Testis (tissue), 3 donors: Measurements from ENCODE around the gene KLK8. TPM values are rescaled to one million over a fixed set of nuclear protein-coding genes. Genes with fewer than 3 reads are reported as not detected.

Experiments
- DNase-seq: peaks from one replicate; pipeline ENCODE4 v3.0.0-alpha.2; 2019
- H3K27ac ChIP-seq, 2 donors: fragments of 200-600 bp; sonication (generic); one replicate each; pipeline ENCODE4 v1.5.1; 2019
- H3K27me3 ChIP-seq: fragments of 200-600 bp; sonication (generic); one replicate; pipeline ENCODE4 v1.5.1; 2019
- H3K36me3 ChIP-seq: fragments of 200-600 bp; sonication (generic); one replicate; pipeline ENCODE4 v1.5.1; 2017; ENCODE audit warnings: low read depth; ENCODE audit errors: missing control alignments
- H3K4me1 ChIP-seq: fragments of 200-600 bp; sonication (generic); one replicate; pipeline ENCODE4 v1.5.1; 2019
- H3K4me3 ChIP-seq, 2 donors: fragments of 200-600 bp; sonication (generic); one replicate each; pipeline ENCODE4 v1.5.1; 2017 to 2019
- H3K9me3 ChIP-seq: fragments of 200-600 bp; sonication (generic); one replicate; pipeline ENCODE4 v1.5.1; 2017
- POLR2A ChIP-seq: fragments of 450-650 bp; IDR thresholded peaks from one replicate; pipeline ENCODE4 v1.6.1; 2017; ENCODE audit warnings: antibody characterized with exemption, mild to moderate bottlenecking, moderate library complexity
- WGBS, 2 donors: methylation state at CpG; one replicate each; pipeline ENCODE4 v1.1.5; 2018; 5-methylcytosine and 5-hydroxymethylcytosine counted together
- intact Hi-C: fragments of 100-400 bp; cut with DNase I; formaldehyde crosslinking; loops from one replicate; pipeline ENCODE4 v1.15.1; 2023; ENCODE audit warnings: low total_unique reads
- polyA plus RNA-seq: library from polyadenylated mRNA; stranded (reverse); fragments of 350-450 nt; fragmentation: Illumina TruSeq; extraction: RNeasy Lipid Tissue Mini Kit (QIAGEN cat#74804); gene quantifications from one replicate; pipeline ENCODE4 v1.2.3, GENCODE V29; 2014; ENCODE audit warnings: low read depth, low replicate concordance; ENCODE audit not compliant: insufficient read depth
- total RNA-seq, 2 donors: library from RNA; depleted of rRNA; stranded (reverse); fragments of >200 nt; gene quantifications; one replicate each; pipeline ENCODE4 v1.2.3, GENCODE V29; 2016
- TF ChIP-seq, protein P1 (sequence below), 3 experiments: fragments of 450-650 bp in 2 of 3; fragments of 200-600 bp in 1 of 3; sonication (generic) in 1 of 3; IDR thresholded peaks; one replicate each; pipeline ENCODE4 v1.5.1; 2016 to 2019; ENCODE audit warnings: antibody characterized with exemption in 3 of 3, mild to moderate bottlenecking in 2 of 3, moderate library complexity in 1 of 3

Gene KLK8
- total and polyA plus RNA-seq, 3 donors from 2014 or later, result 2.7 to 4.9 (median 2.9) TPM

DNA sequence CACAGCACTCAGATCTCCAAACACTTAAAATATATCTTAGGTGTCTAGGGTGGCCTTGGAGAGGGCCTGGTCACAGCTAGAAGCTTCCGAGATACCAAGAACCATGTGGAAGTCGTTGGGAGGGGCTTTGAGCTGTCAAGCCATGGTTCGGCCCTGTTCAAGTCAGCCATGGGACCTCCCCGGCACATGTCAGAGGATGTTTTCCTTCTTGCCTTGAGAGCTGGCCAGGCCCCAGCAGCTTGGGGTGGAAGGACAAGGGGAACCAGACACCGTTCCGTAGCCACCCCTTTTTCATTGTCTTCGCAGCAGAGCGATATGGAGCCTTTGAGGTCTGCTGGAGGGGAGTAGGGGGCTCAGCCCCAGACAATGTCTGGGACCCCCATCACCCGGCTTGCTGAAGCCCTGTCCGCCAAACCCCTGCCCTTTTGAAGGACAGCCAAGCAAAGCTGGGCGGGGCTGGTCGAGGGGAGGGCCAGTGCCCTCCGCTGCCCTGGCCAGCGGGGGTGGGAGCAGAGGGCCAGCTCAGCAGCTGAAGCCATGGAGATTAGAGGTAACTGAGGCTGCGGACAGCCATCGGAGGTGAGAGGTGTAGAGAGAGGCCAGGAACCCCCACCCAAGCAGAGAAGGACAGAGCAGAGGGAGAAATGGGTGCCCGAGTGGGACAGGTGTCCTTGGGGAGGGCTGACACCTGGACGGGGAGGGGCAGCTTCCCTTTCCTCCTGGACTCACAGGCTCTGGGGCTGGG is 24.6 kb upstream of the KLK8 start:
- TF ChIP-seq, protein P1, sequence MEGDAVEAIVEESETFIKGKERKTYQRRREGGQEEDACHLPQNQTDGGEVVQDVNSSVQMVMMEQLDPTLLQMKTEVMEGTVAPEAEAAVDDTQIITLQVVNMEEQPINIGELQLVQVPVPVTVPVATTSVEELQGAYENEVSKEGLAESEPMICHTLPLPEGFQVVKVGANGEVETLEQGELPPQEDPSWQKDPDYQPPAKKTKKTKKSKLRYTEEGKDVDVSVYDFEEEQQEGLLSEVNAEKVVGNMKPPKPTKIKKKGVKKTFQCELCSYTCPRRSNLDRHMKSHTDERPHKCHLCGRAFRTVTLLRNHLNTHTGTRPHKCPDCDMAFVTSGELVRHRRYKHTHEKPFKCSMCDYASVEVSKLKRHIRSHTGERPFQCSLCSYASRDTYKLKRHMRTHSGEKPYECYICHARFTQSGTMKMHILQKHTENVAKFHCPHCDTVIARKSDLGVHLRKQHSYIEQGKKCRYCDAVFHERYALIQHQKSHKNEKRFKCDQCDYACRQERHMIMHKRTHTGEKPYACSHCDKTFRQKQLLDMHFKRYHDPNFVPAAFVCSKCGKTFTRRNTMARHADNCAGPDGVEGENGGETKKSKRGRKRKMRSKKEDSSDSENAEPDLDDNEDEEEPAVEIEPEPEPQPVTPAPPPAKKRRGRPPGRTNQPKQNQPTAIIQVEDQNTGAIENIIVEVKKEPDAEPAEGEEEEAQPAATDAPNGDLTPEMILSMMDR (IDR thresholded peaks at IDR 0.05), result no peak
- no peak for TF ChIP-seq POLR2A

DNA sequence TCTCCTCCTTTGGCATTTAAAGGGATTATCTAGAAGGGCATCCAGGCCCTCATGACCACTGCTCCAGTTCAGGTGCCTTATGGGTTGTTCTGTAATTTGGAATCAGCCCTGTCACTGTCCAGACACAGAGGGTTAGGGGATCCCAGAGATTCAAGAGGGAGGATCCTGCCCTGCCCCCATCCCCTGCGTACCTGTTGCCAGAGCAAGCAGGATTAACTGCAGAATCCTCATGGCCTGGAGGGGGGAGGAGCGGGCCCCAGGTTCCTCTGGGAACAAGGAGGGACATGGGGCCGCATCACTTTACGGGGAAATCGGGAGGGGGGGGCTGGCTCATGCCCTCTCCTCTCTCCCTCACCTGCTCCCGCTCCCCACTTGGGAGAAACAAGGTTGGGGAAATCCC is 24.0 kb upstream of the KLK8 start:
- intact Hi-C loops, result loop anchor here (10.0 kb wide), 1 partner anchor 59 kb away; the partner anchor contains the start of gene KLK14
- Histone ChIP-seq H3K9me3 (no peaks in the 10 kb centered on the region), H3K27me3 (no peaks in the 10 kb centered on the region), H3K4me1 (peaks cover 35% of the 10 kb centered on the region), H3K36me3 (no peaks in the 10 kb centered on the region), H3K4me3 (no peak overlapping the region), H3K27ac (no peak overlapping the region)
- DNase-seq, result no peak
- WGBS, 2 donors, result 97% methylated on average over 6 of the region's 6 CpGs; no CpG with 5 or more reads in 1 of the 2 donors
- TF ChIP-seq POLR2A, result no peak
- TF ChIP-seq, protein P1 (IDR thresholded peaks at IDR 0.05), result no peak

More for the DNA sequence above, 24.6 kb upstream of the KLK8 start:
- WGBS, 2 donors, result 58 to 68% methylated on average over 10 to 18 of the region's 18 CpGs
- Histone ChIP-seq H3K27me3 (no peaks in the 10 kb centered on the region), H3K4me1 (peaks cover 30% of the 10 kb centered on the region), H3K9me3 (no peaks in the 10 kb centered on the region), H3K36me3 (no peaks in the 10 kb centered on the region), H3K27ac (peak overlapping the region in 1 of 2 donors; percentile 64), H3K4me3 (no peak overlapping the region)
- DNase-seq, result peak; percentile 59
- intact Hi-C loops, result loop anchor here (10.0 kb wide), 1 partner anchor 59 kb away; the partner anchor contains the start of gene KLK14

DNA sequence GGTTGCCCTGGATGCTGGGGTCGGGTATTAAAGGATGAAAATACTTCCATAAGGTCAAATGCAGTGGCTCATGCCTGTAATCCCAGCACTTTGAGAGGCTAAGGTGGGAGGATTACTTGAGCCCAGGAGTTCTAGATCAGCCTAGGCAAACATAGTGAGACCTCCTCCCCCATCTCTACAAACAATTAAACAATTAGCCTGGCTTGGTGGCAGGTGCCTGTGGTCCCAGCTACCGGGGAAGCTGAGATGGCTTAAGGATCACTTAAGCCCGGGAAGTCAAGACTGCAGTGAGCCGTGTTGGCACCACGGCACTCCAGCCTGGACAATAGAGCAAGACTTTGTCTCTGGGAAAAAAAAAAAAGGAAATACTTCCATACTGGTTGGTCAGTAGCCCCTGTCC is 23.5 kb upstream of the KLK8 start:
- H3K36me3 ChIP-seq, result no peaks in the 10 kb centered on the region
- H3K9me3 ChIP-seq, result no peaks in the 10 kb centered on the region
- DNase-seq, result no peak
- no peaks in the 10 kb centered on the region for H3K27me3 ChIP-seq
- H3K4me3 ChIP-seq, result no peak overlapping the region
- peaks cover 39% of the 10 kb centered on the region for H3K4me1 ChIP-seq
- intact Hi-C loops, result loop anchor here (10.0 kb wide), 1 partner anchor 60 kb away; the partner anchor contains the start of gene KLK14
- 77 to 83% methylated on average over 5 of the region's 5 CpGs for WGBS, 2 donors
- H3K27ac ChIP-seq, result no peak overlapping the region
- TF ChIP-seq, protein P1 (IDR thresholded peaks at IDR 0.05), result no peak

DNA sequence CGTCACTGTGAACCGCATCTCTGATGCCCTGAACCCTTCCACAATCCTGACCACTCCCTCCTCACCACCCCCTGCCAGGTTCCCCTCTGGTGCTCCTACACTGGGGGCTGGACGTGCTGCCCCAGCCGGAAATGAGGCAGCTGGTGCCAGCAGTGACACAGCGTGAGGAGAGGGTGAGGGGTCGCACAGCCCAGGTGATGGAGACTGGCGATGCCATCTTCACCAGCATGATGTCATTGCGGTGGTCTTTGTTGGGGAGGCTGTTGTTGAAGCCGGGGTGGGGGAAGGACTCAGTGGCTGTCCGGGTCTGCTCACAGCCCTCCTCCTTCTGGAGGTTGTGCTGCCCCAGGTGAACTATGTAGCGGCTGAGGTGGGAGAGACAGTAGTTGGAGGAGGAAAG is 22.5 kb upstream of the KLK8 start:
- Histone ChIP-seq H3K4me3 (no peak overlapping the region), H3K9me3 (no peaks in the 10 kb centered on the region), H3K27ac (no peak overlapping the region), H3K4me1 (peaks cover 45% of the 10 kb centered on the region), H3K36me3 (no peaks in the 10 kb centered on the region), H3K27me3 (no peaks in the 10 kb centered on the region)
- intact Hi-C loops, result loop anchor here (10.0 kb wide), 1 partner anchor 61 kb away; the partner anchor contains the start of gene KLK14
- TF ChIP-seq POLR2A, result no peak
- TF ChIP-seq, protein P1 (IDR thresholded peaks at IDR 0.05), result no peak
- WGBS, 2 donors, result 80 to 85% methylated on average over 10 to 11 of the region's 11 CpGs
- DNase-seq, result no peak
